Small intestine (tissue), 7 donors: ENCODE measurements around the gene ZNF79. TPM values are rescaled to one million over a fixed set of nuclear protein-coding genes. Genes with fewer than 3 reads are reported as not detected.

ENCODE experiments used
- DNase-seq, 2 donors: peaks; one replicate each; pipeline versions ENCODE4 v3.0.0 to v3.0.0-alpha.2; 2013
- FAIRE-seq: peaks from 2 replicates; lab custom pipeline; 2012; peaks lifted over from hg19 to GRCh38; lab: Jason Lieb, UNC
- H3K27ac ChIP-seq, 3 donors: one replicate each; pipeline ENCODE4 v1.5.1; 2013; ENCODE audit warnings: low read length in 2 of 3, mild to moderate bottlenecking in 2 of 3, control low read depth in 1 of 3, inconsistent platforms in 1 of 3, low read depth in 1 of 3, moderate library complexity in 1 of 3
- H3K27me3 ChIP-seq, 3 donors: one replicate each; pipeline ENCODE4 v1.6.1; 2013; ENCODE audit warnings: low read length in 3 of 3, inconsistent platforms in 1 of 3; ENCODE audit not compliant: control insufficient read depth in 3 of 3, insufficient read depth in 3 of 3
- H3K36me3 ChIP-seq, 3 donors: one replicate each; pipeline ENCODE4 v1.6.1; 2013; ENCODE audit warnings: low read length in 3 of 3, inconsistent platforms in 1 of 3, low read depth in 1 of 3, mild to moderate bottlenecking in 1 of 3, moderate library complexity in 1 of 3; ENCODE audit not compliant: control insufficient read depth in 3 of 3, insufficient read depth in 2 of 3
- H3K4me1 ChIP-seq, 3 donors: one replicate each; pipeline ENCODE4 v1.6.1; 2013; ENCODE audit warnings: low read length in 2 of 3, inconsistent platforms in 1 of 3, low read depth in 1 of 3, mild to moderate bottlenecking in 1 of 3, moderate library complexity in 1 of 3; ENCODE audit not compliant: control insufficient read depth in 3 of 3, insufficient read depth in 2 of 3
- H3K4me3 ChIP-seq, 3 donors: one replicate each; pipeline ENCODE4 v1.5.1; 2013; ENCODE audit warnings: low read length in 3 of 3, control low read depth in 1 of 3, inconsistent platforms in 1 of 3, low read depth in 1 of 3, mild to moderate bottlenecking in 1 of 3, moderate library complexity in 1 of 3
- H3K9me3 ChIP-seq, 2 donors: one replicate each; pipeline ENCODE4 v1.6.1; 2013; ENCODE audit warnings: low read depth in 1 of 2, low read length in 1 of 2; ENCODE audit not compliant: control insufficient read depth in 2 of 2, insufficient read depth in 1 of 2
- WGBS, 3 donors: extraction: QIAGEN DNeasy Blood & Tissue Kit; methylation state at CpG; one replicate each; pipeline ENCODE4 v1.1.7; 2013; 5-methylcytosine and 5-hydroxymethylcytosine counted together
- polyA plus RNA-seq, 4 donors: library from polyadenylated mRNA; stranded (reverse) in 3 of 4; unstranded in 1 of 4; fragments of 200-250 nt in 3 of 4; fragments of 120-200 nt in 1 of 4; gene quantifications; one replicate each; pipeline versions ENCODE4 v1.2.1 to v1.2.3, GENCODE V29; 2013
- donor health status: healthy with polysubstance abuse.
- donor health status: control.
- donor health status: control.
- donor health status: Bipolar disorder and iron deficiency.
- donor health status: healthy.

The ZNF79 gene
- polyA plus RNA-seq, 4 donors = 2.4 to 5.8 (median 3.3) TPM

DNA sequence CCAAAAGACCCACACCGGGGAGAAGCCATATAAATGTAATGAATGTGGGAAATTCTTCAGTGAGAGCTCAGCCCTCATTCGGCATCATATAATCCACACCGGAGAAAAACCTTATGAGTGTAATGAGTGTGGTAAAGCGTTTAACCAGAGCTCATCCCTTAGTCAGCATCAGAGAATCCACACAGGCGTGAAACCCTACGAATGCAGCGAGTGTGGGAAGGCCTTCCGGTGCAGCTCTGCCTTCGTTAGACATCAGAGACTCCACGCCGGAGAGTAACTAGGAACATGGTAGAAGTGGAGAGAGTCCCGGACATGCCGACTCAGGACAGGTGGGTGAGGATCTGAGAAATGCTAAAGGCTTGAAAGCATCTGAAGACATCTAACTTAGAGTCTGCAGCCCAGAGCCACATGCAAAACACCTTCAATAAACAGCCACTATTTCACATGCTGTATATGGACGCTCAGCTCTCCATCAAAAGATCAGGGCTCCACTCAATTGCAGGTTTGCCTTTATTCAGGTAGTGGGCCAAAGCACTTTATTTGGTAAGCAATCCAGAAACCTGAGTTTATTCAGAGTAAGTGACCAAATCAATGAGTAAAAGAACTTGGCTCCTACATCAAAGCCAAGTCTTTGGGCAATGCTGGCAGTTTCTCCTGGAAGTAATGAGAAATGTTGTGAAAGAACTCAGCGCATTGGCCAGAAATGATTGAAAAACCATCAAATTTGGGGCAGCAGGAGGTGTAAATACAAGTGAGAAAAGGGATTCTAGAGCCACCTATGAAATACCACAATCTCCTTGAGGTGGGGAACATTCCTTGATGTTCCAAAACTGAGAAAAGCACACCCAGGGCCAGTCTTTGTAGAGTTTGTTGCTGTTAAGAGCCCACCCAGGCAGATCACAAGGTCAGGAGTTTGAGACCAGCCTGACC is 21.0 kb downstream of the ZNF79 start:
- Histone ChIP-seq H3K4me3 (no peak overlapping the region), H3K27ac (no peak overlapping the region), H3K36me3 (peaks cover 16 to 83% (median 28%) of the 10 kb centered on the region in 3 donors), H3K4me1 (peaks cover 3 to 7% (median 5%) of the 10 kb centered on the region in 3 donors), H3K27me3 (no peaks in the 10 kb centered on the region), H3K9me3 (no peaks in the 10 kb centered on the region)
- DNase-seq = no peak
- FAIRE-seq = no peak
- 92 to 94% (median 93%) methylated on average over 15 of the region's 15 CpGs for WGBS, 3 donors

GRCh38 chr9:127445851-127446712 is 21.9 kb downstream of the ZNF79 start:
- Histone ChIP-seq H3K36me3 (peaks cover 14 to 83% (median 26%) of the 10 kb centered on the region in 3 donors), H3K27me3 (no peaks in the 10 kb centered on the region), H3K4me1 (peaks cover 3 to 8% (median 8%) of the 10 kb centered on the region in 3 donors), H3K9me3 (no peaks in the 10 kb centered on the region), H3K27ac (no peak overlapping the region), H3K4me3 (no peak overlapping the region)
- 68 to 87% (median 82%) methylated on average over 4 of the region's 4 CpGs for WGBS, 3 donors
- DNase-seq (no peak), FAIRE-seq (no peak)

- no peaks in the 10 kb centered on the region for H3K27me3 ChIP-seq
- no peak overlapping the region for H3K4me3 ChIP-seq
- no peak overlapping the region for H3K27ac ChIP-seq
- no peaks in the 10 kb centered on the region for H3K9me3 ChIP-seq
- 79 to 86% (median 84%) methylated on average over 7 of the region's 7 CpGs for WGBS, 3 donors
- peaks cover 14 to 79% (median 24%) of the 10 kb centered on the region in 3 donors for H3K36me3 ChIP-seq
- DNase-seq (no peak), FAIRE-seq (no peak)
- H3K4me1 ChIP-seq = peaks cover 3 to 8% (median 8%) of the 10 kb centered on the region in 3 donors
Measured at GRCh38 chr9:127446713-127447415, 22.7 kb downstream of the ZNF79 start.

GRCh38 chr9:127447416-127448111 is 23.4 kb downstream of the ZNF79 start:
- no peaks in the 10 kb centered on the region for H3K9me3 ChIP-seq
- DNase-seq (no peak), FAIRE-seq (no peak)
- H3K27me3 ChIP-seq = no peaks in the 10 kb centered on the region
- 75 to 88% (median 85%) methylated on average over 7 of the region's 7 CpGs for WGBS, 3 donors
- no peak overlapping the region for H3K27ac ChIP-seq
- peaks cover 14 to 75% (median 24%) of the 10 kb centered on the region in 3 donors for H3K36me3 ChIP-seq
- no peak overlapping the region for H3K4me3 ChIP-seq
- peaks cover 3 to 14% (median 11%) of the 10 kb centered on the region in 3 donors for H3K4me1 ChIP-seq

- no peaks in the 10 kb centered on the region for H3K9me3 ChIP-seq
- H3K27me3 ChIP-seq = no peaks in the 10 kb centered on the region
- no peak overlapping the region for H3K4me3 ChIP-seq
- 87 to 94% (median 88%) methylated on average over 8 of the region's 8 CpGs for WGBS, 3 donors
- H3K27ac ChIP-seq = peak overlapping the region in 2 of 3 donors; percentile 92 to 94
- H3K36me3 ChIP-seq = peaks cover 14 to 69% (median 24%) of the 10 kb centered on the region in 3 donors
- DNase-seq (peak in 1 of 2 donors; percentile 22), FAIRE-seq (no peak)
- H3K4me1 ChIP-seq = peaks cover 3 to 20% (median 11%) of the 10 kb centered on the region in 3 donors
Measured at GRCh38 chr9:127448112-127448805, 24.1 kb downstream of the ZNF79 start.

- WGBS, 3 donors = 28 to 35% (median 28%) methylated on average over 5 of the region's 5 CpGs
Measured at GRCh38 chr9:127449332-127449966, 25.3 kb downstream of the ZNF79 start.

More at GRCh38 chr9:127449332-127449966, 25.3 kb downstream of the ZNF79 start:
- Histone ChIP-seq H3K27me3 (no peaks in the 10 kb centered on the region), H3K27ac (peak overlapping the region; percentile 92 to 97 (median 94)), H3K36me3 (peaks cover 14 to 71% (median 22%) of the 10 kb centered on the region in 3 donors), H3K4me1 (peaks cover 3 to 20% (median 11%) of the 10 kb centered on the region in 3 donors), H3K9me3 (no peaks in the 10 kb centered on the region), H3K4me3 (peak overlapping the region in 2 of 3 donors; percentile 80 to 93)
- peak in 1 of 2 donors; percentile 27 for DNase-seq
- FAIRE-seq = no peak
